ENCODE measurements around the gene TIGD2.
"Not testable (repeated sequence)": the region's sequence is repeated elsewhere in the genome, so short reads cannot be mapped to it uniquely, and the experiment has no call there.

Gene TIGD2

GRCh38 chr4:89119166-89119565, 7.8 kb downstream of the TIGD2 start:
- DNase-seq (ENCODE audit: low read depth in 1 of 2, low spot score in 1 of 2) = no peak

DNA sequence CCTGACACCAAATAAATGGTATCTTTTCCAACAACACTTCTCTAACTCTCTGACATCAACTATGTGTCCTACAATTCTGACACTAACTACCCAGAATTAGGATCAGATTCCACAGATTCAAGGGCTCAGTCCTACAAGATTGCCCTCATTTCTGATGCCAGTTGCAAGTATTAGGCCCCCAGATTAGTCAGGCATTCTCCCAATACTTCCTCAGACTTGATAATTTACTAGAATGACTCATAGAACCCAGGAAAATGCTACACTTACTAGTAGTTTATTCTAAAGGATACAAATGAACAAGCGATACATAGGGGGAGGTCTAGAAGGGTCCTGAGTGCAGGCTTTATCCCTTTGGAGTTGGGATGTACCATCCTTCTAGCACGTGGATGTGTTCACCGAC, 8.5 kb downstream of the TIGD2 start:
- no peak for DNase-seq (ENCODE audit: low read depth in 1 of 2, low spot score in 1 of 2)

GRCh38 chr4:89121387-89122068, 10.2 kb downstream of the TIGD2 start:
- no peak for DNase-seq (ENCODE audit: low read depth in 1 of 2, low spot score in 1 of 2)

GRCh38 chr4:89123451-89123851, 12.1 kb downstream of the TIGD2 start:
- no peak for DNase-seq (ENCODE audit: low read depth in 1 of 2, low spot score in 1 of 2)

GRCh38 chr4:89125901-89126782, 14.8 kb downstream of the TIGD2 start:
- DNase-seq (ENCODE audit: low read depth in 1 of 2, low spot score in 1 of 2) = no peak

GRCh38 chr4:89129080-89129640, 17.8 kb downstream of the TIGD2 start:
- no peak for DNase-seq (ENCODE audit: low read depth in 1 of 2, low spot score in 1 of 2)

DNA sequence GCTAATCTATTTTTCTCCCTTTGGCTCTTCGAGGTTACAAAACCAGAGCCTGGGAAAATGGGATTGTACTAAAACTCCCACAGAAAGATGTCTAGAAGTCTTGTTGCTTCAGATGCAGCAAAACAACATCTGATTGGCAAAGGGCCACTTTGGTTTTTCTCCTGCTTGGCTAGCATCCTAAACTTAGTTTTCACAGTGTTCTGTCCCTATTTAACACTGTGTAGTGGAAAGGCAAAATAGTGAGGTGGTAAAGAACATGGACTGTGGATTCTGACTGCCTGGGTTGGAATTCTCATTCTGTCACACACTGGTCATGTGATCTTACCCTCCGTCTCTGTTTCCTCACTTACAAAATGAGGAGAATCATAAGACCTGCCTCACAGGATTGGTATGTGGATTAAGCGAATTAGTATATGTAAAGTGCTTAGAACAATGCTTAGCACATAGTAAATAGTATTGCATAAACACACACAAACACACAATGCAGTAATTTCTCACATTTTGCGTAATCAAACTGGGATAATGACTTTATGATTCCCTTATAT, 23.5 kb downstream of the TIGD2 start:
- DNase-seq (ENCODE audit: low read depth in 1 of 2, low spot score in 1 of 2) = no peak

- no peak for DNase-seq (ENCODE audit: low read depth in 1 of 2, low spot score in 1 of 2)
Observed at GRCh38 chr4:89136525-89136924, 25.2 kb downstream of the TIGD2 start.

GRCh38 chr4:89137231-89137630, 25.9 kb downstream of the TIGD2 start:
- no peak for DNase-seq (ENCODE audit: low read depth in 1 of 2, low spot score in 1 of 2)

DNA sequence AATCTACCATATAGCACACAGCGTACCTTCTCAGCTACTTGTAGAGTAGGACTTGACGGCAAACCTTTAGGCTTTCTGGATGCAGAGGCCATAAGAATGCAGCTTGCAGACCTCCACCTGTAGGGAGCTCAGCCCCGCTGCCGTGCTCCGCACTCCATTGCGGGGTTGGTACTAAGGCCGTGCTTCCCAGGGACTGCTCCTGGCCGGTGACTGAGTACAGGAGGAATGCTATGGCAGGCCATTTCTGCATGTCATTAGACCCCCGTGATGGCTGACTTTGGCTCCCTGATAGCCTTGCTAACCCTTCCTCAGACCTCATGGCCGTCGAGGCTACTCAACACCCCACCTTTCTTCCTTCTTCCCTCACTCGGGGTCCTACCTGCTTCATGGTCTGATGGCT, 26.4 kb downstream of the TIGD2 start:
- no peak for DNase-seq (ENCODE audit: low read depth in 1 of 2, low spot score in 1 of 2)

- DNase-seq (ENCODE audit: low read depth in 1 of 2, low spot score in 1 of 2) = no peak
Observed at GRCh38 chr4:89140168-89140759, 28.9 kb downstream of the TIGD2 start.

- DNase-seq (ENCODE audit: low read depth in 1 of 2, low spot score in 1 of 2) = no peak
Observed at GRCh38 chr4:89142691-89143669, 31.6 kb downstream of the TIGD2 start.

DNA sequence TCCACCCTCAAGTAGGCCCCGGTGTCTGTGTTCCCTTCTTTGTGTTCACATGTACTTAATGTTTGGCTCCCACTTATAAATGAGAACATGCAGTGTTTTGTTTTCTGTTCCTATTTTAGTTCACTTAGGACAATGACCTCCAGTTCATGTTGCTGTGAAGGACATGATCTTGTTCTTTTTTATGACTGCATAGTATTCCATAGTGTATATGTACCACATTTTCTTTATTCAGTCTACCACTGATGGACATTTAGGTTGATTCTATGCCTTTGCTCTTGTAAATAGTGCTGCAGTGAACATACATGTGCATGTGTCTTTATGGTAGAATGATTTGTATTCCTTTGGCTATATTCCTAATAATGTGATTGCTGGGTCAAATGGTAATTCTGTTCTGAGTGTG, 33.3 kb downstream of the TIGD2 start:
- DNase-seq (ENCODE audit: low read depth in 1 of 2, low spot score in 1 of 2) = not testable (repeated sequence)

- no peak for DNase-seq (ENCODE audit: low read depth in 1 of 2, low spot score in 1 of 2)
Observed at GRCh38 chr4:89146196-89146595, 34.9 kb downstream of the TIGD2 start.

GRCh38 chr4:89152972-89153371, 41.6 kb downstream of the TIGD2 start:
- no peak for DNase-seq (ENCODE audit: low read depth in 1 of 2, low spot score in 1 of 2)

DNA sequence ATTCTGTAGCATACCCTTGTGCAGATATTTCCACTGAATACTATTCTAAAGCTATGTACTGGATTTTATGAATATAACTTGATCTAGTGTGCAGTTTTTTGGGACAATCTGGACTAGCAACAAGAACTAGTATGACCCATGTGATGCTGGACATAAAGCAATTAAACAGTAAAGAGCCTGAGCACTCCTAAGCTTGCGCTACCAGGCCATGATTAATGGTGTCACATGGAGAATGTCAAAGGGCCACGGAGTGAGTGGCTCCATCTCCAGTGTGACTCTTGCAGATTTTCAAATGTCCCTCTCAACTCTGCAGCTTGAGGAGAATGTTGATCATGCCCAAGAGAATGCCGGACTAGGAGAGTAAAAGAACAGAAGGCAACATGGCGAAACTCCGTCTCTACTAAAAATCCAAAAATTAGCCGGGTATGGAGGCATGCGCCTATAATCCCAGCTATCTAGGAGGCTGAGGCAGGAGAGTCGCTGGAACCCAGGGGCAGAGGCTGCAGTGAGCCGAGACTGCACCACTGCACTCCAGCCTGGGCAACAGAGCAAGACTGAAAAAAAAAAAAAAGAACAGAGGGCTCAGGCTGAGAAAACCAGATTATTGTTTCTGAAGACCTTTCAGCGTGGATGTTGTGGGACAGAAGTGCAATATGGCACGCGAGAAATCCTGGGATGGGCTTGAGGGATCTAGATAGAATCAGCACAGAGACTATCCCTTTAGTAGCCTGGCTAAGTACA, 45.0 kb downstream of the TIGD2 start:
- DNase-seq (ENCODE audit: low read depth in 1 of 2, low spot score in 1 of 2) = no peak

DNA sequence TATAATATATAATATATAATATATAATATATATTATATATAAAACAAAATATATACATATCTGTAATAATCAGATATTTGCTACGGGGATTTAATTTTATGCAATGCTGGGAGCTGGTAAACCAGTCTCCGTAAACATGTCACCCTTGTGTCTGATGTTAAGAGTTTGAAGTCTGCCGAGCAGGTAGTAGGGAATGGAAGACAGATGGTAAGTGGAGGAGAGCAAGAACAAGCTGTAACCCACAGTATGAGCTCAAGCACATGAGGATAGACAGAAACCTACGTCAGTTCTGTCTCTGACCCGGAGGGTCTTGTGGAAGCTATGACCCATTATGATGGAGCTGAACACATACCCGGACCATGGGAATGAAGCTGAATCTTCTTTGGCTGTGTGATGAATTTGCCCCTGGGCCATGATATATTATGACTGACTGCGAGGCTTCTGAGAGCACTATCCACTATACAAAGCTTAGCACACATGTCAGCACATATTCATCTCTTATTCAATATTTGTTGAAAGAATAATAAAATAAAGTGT, 46.2 kb downstream of the TIGD2 start:
- DNase-seq (ENCODE audit: low read depth in 1 of 2, low spot score in 1 of 2) = no peak

- no peak for DNase-seq (ENCODE audit: low read depth in 1 of 2, low spot score in 1 of 2)
Observed at GRCh38 chr4:89158884-89159503, 47.7 kb downstream of the TIGD2 start.

- DNase-seq (ENCODE audit: low read depth in 1 of 2, low spot score in 1 of 2) = no peak
Observed at GRCh38 chr4:89160806-89161205, 49.5 kb downstream of the TIGD2 start.

Measured in activated T-helper 1 cell treated with anti-CD3 and anti-CD28 coated beads, Interleukin-2, amount 50 U/mL, for 16 hours (primary cell).